K562 (cell line): ENCODE data around the gene PTPRR. TPM values are rescaled to one million over a fixed set of nuclear protein-coding genes. Genes with fewer than 3 reads are reported as not detected.

Experiments used
- ATAC-seq: fragments of 200-7000 bp; cut with Tn5 transposase; 3 replicates; pipeline ENCODE4 v1.9.1; 2020; ENCODE audit warnings: moderate library complexity
- BruUV-seq: library from RNA; stranded (reverse); fragments of 400-500 nt; replicated peaks from 2 replicates; lab custom pipeline; 2021; lab: Mats Ljungman, UMichigan
- CTCF ChIA-PET: fragments of 300-600 bp; formaldehyde crosslinking; extraction: SDS; loops from one replicate; lab custom pipeline; 2021; ENCODE audit warnings: low intra/inter-chr PET ratio; lab: Yijun Ruan, JAX
- POLR2A ChIA-PET: fragments of 300-600, 350-650 bp; sonication (Branson Sonifier 250); formaldehyde crosslinking; extraction: SDS; loops from one replicate; lab custom pipeline; 2021; ENCODE audit warnings: antibody characterized with exemption, inconsistent platforms; lab: Yijun Ruan, JAX
- DNase-seq, 4 experiments: peaks; one replicate each; pipeline versions ENCODE4 v3.0.0 to v3.0.0-alpha.2; 2011 to 2018; ENCODE audit warnings: low spot score in 3 of 4, mixed read lengths in 3 of 4; ENCODE audit errors: extremely low read depth in 1 of 4
- FAIRE-seq: peaks from 2 replicates; lab custom pipeline; 2011; peaks lifted over from hg19 to GRCh38; lab: Jason Lieb, UNC
- H2AFZ ChIP-seq: 2 replicates; pipeline ENCODE4 v1.6.0; 2011; ENCODE audit warnings: low read depth, low read length, control low read depth, inconsistent platforms
- H3K27ac ChIP-seq: fragments of 200-600 bp; 3 replicates; pipeline ENCODE4 v1.8.0; 2011; ENCODE audit warnings: low read depth, mild to moderate bottlenecking, control low read depth, inconsistent platforms, low read length, moderate library complexity, mixed read lengths; ENCODE audit errors: extremely low read depth
- H3K27me3 ChIP-seq, 2 experiments: fragments of 300-600 bp in 1 of 2; 2 replicates in 1 of 2; 3 replicates in 1 of 2; pipeline versions ENCODE4 v1.6.0 to v1.8.0; 2011; ENCODE audit warnings: inconsistent platforms in 2 of 2, low read length in 2 of 2, mild to moderate bottlenecking in 1 of 2, mixed read lengths in 1 of 2, moderate library complexity in 1 of 2; ENCODE audit not compliant: control insufficient read depth in 2 of 2, insufficient read depth in 2 of 2
- H3K36me3 ChIP-seq: fragments of 300-600 bp; 3 replicates; pipeline ENCODE4 v1.8.0; 2011; ENCODE audit warnings: mild to moderate bottlenecking, low read length, inconsistent platforms; ENCODE audit not compliant: control insufficient read depth, insufficient read depth
- H3K4me1 ChIP-seq, 2 experiments: fragments of 200-600 bp in 1 of 2; replicated peaks in 1 of 2; 2 replicates in 1 of 2; 3 replicates in 1 of 2; pipeline versions ENCODE4 v1.5.1 to v1.8.0; 2011; ENCODE audit warnings: inconsistent platforms in 2 of 2, low read length in 2 of 2, mild to moderate bottlenecking in 1 of 2, mixed read lengths in 1 of 2, moderate library complexity in 1 of 2; ENCODE audit not compliant: control insufficient read depth in 2 of 2, insufficient read depth in 2 of 2
- H3K4me2 ChIP-seq: 2 replicates; pipeline ENCODE4 v1.6.1; 2011; ENCODE audit warnings: low read length, control low read depth, inconsistent platforms, mixed read lengths; ENCODE audit not compliant: insufficient read depth
- H3K4me3 ChIP-seq: fragments of 200-600 bp; sonication (generic), shearing (Covaris generic); 2 replicates; pipeline ENCODE4 v1.5.1; 2016; ENCODE audit warnings: control low read depth, inconsistent platforms
- H3K79me2 ChIP-seq: fragments of 200-600 bp; 3 replicates; pipeline ENCODE4 v1.8.0; 2011; ENCODE audit warnings: low read length, inconsistent platforms; ENCODE audit not compliant: control insufficient read depth, insufficient read depth
- H3K9ac ChIP-seq, 2 experiments: 2 replicates each; pipeline versions ENCODE4 v1.6.0 to v1.6.1; 2011; ENCODE audit warnings: low read depth in 2 of 2, low read length in 2 of 2, control low read depth in 1 of 2, inconsistent platforms in 1 of 2, mild to moderate bottlenecking in 1 of 2, mixed read lengths in 1 of 2; ENCODE audit not compliant: insufficient read depth in 1 of 2
- H3K9me1 ChIP-seq: one replicate; pipeline ENCODE4 v1.6.0; 2011; ENCODE audit warnings: inconsistent platforms, mild to moderate bottlenecking, low read length, moderate library complexity; ENCODE audit not compliant: control insufficient read depth, insufficient read depth
- H3K9me3 ChIP-seq: replicated peaks from 2 replicates; pipeline ENCODE4 v1.5.1; 2011; ENCODE audit warnings: low read depth, low read length, inconsistent platforms; ENCODE audit not compliant: control insufficient read depth, insufficient read depth
- H4K20me1 ChIP-seq: replicated peaks from 2 replicates; pipeline ENCODE4 v1.6.1; 2011; ENCODE audit warnings: low read length, inconsistent platforms, mixed read lengths; ENCODE audit not compliant: control insufficient read depth, insufficient read depth
- ATF3 ChIP-seq, 2 experiments: fragments of 450-650 bp in 1 of 2; sonication (generic) in 1 of 2; formaldehyde crosslinking in 1 of 2; IDR thresholded peaks in 1 of 2; conservative IDR thresholded peaks in 1 of 2; 2 replicates each; pipeline versions ENCODE4 v1.6.1 to v1.8.1; 2016 to 2023; ENCODE audit warnings: mild to moderate bottlenecking in 2 of 2, moderate library complexity in 2 of 2, inconsistent platforms in 1 of 2, missing genetic modification reagents in 1 of 2
- CREB3L1 ChIP-seq: fragments of 450-650 bp; IDR thresholded peaks from 2 replicates; pipeline ENCODE4 v1.6.1; 2014; ENCODE audit warnings: low read depth, mild to moderate bottlenecking, moderate library complexity, borderline replicate concordance
- EHMT2 ChIP-seq: fragments of 450-650 bp; IDR thresholded peaks from 2 replicates; pipeline ENCODE4 v1.6.1; 2018; ENCODE audit warnings: antibody characterized with exemption
- HINFP ChIP-seq: fragments of 450-650 bp; conservative IDR thresholded peaks from 2 replicates; pipeline ENCODE4 v1.6.1; 2016; ENCODE audit warnings: missing genetic modification characterization, low read depth, mild to moderate bottlenecking, control low read depth, missing compliant biosample characterization
- KAT2B ChIP-seq: IDR thresholded peaks from one replicate; pipeline ENCODE4 v1.6.1; 2012; ENCODE audit warnings: low read depth, mild to moderate bottlenecking, control low read depth, inconsistent platforms, low read length, moderate library complexity
- KLF6 ChIP-seq: fragments of 250-450 bp; sonication (Bioruptor Pico); IDR thresholded peaks from 2 replicates; pipeline ENCODE4 v1.4.0; 2020; ENCODE audit warnings: mild to moderate bottlenecking, moderate library complexity, borderline replicate concordance
- TARDBP ChIP-seq: fragments of 450-650 bp; IDR thresholded peaks from 2 replicates; pipeline ENCODE4 v1.6.1; 2016
- ZBTB1 ChIP-seq: sonication (generic); formaldehyde crosslinking; IDR thresholded peaks from 2 replicates; pipeline ENCODE4 v1.8.1; 2023; ENCODE audit warnings: missing genetic modification reagents, low read depth, mild to moderate bottlenecking, borderline replicate concordance
- ZBTB7A ChIP-seq: IDR thresholded peaks from 2 replicates; pipeline ENCODE4 v1.6.1; 2011; ENCODE audit warnings: low read depth, mild to moderate bottlenecking, low read length, moderate library complexity, borderline replicate concordance; ENCODE audit not compliant: control insufficient read depth
- WGBS: fragments of 100-300 bp; shearing (Covaris generic); methylation state at CpG from one replicate; pipeline ENCODE4 v1.1.6; 2016; ENCODE audit warnings: low coverage, mixed read lengths; ENCODE audit not compliant: insufficient coverage; ENCODE audit errors: missing lambda C conversion rate; 5-methylcytosine and 5-hydroxymethylcytosine counted together
- in situ Hi-C: fragments of 300-500 bp; cut with MboI; formaldehyde crosslinking; loops from 4 replicates; pipeline ENCODE4 v1.15.0; 2018; ENCODE audit warnings: inconsistent platforms, mixed read lengths
- intact Hi-C: fragments of 100-400 bp; cut with micrococcal nuclease; formaldehyde crosslinking; loops from 2 replicates; pipeline ENCODE4 v1.14.2; 2022
- polyA plus RNA-seq, 8 experiments: library from polyadenylated mRNA; depleted of rRNA in 4 of 8; stranded (reverse) in 5 of 8; unstranded in 3 of 8; fragments of >200 nt; fragmentation: Nextera tagmentation in 2 of 8; fragmentation: Illumina TruSeq in 1 of 8; extraction: Ambion mirVana in 2 of 8; extraction: Trizol in 1 of 8; gene quantifications; 2 replicates each; pipeline versions ENCODE4 v1.2.1 to v1.2.3, GENCODE V29; 2011 to 2014; ENCODE audit warnings: inconsistent platforms in 1 of 8, missing spikeins in 1 of 8
- total RNA-seq, 7 experiments: library from RNA; depleted of rRNA in 6 of 7; stranded (reverse); fragments of >200 nt in 6 of 7; fragmentation: Illumina TruSeq in 2 of 7; extraction: Trizol in 2 of 7; gene quantifications; 2 replicates each; pipeline versions ENCODE4 v1.2.1 to v1.2.3, GENCODE V29; 2011 to 2021; ENCODE audit warnings: low replicate concordance in 1 of 7

The PTPRR gene
- total and polyA plus RNA-seq, 9 of the 15 experiments (the other 6 are each of a cell fraction or from before 2014, with no cell fraction given), result 6.6 to 41.7 (median 12.3) TPM

- FAIRE-seq (no peak), DNase-seq (no peak), ATAC-seq (no peak)
- no TSS peak for BruUV-seq
- no peaks in the 10 kb centered on the region for H3K9me3 ChIP-seq
- H2AFZ ChIP-seq, result peak overlapping the region; percentile 15; the same call in 1 of the 2 replicates
- H3K9ac ChIP-seq, result no peak overlapping the region
- TF ChIP-seq TARDBP (no peak), KLF6 (no peak), KAT2B (no peak), ATF3 (IDR thresholded peaks at IDR 0.05) (0 out of 2 replicates have a peak, but pooled peaks have one; percentile 13), ATF3 (CRISPR knock-in tag; conservative IDR thresholded peaks at IDR 0.05) (no peak), CREB3L1 (no peak), HINFP (tag) (no peak), ZBTB1 (CRISPR knock-in tag) (no peak), ZBTB7A (no peak), EHMT2 (no peak)
- CTCF ChIA-PET, result no interaction called here
- no peaks in the 10 kb centered on the region for H4K20me1 ChIP-seq
- H3K27me3 ChIP-seq, result no peaks in the 10 kb centered on the region
- H3K4me3 ChIP-seq, result no peak overlapping the region
- peaks cover 0 to 5% of the 10 kb centered on the region in 2 experiments; a peak in 1 of 5 replicates for H3K4me1 ChIP-seq
- intact Hi-C loops (no loop called here), in situ Hi-C loops (no loop called here)
- H3K4me2 ChIP-seq, result no peak overlapping the region
- POLR2A ChIA-PET, result interaction anchor here (0.6 kb wide), 1 partner anchor 29 kb away, joined by 3 read pairs; no protein-coding TSS in a partner anchor
- WGBS, result 51% methylated on average over 5 of the region's 5 CpGs
- no peaks in the 10 kb centered on the region for H3K36me3 ChIP-seq
- H3K27ac ChIP-seq, result no peak overlapping the region
- no peaks in the 10 kb centered on the region for H3K9me1 ChIP-seq
- no peaks in the 10 kb centered on the region for H3K79me2 ChIP-seq
Measured at GRCh38 chr12:70691018-70691672, 229.4 kb downstream of the PTPRR start.
